NCI-H82 (cell line): Measurements from ENCODE around the gene BANF2.

Experiments
- DNase-seq: peaks from one replicate; lab custom pipeline; 2025; lab: John Stamatoyannopoulos, UW

Gene BANF2

DNA sequence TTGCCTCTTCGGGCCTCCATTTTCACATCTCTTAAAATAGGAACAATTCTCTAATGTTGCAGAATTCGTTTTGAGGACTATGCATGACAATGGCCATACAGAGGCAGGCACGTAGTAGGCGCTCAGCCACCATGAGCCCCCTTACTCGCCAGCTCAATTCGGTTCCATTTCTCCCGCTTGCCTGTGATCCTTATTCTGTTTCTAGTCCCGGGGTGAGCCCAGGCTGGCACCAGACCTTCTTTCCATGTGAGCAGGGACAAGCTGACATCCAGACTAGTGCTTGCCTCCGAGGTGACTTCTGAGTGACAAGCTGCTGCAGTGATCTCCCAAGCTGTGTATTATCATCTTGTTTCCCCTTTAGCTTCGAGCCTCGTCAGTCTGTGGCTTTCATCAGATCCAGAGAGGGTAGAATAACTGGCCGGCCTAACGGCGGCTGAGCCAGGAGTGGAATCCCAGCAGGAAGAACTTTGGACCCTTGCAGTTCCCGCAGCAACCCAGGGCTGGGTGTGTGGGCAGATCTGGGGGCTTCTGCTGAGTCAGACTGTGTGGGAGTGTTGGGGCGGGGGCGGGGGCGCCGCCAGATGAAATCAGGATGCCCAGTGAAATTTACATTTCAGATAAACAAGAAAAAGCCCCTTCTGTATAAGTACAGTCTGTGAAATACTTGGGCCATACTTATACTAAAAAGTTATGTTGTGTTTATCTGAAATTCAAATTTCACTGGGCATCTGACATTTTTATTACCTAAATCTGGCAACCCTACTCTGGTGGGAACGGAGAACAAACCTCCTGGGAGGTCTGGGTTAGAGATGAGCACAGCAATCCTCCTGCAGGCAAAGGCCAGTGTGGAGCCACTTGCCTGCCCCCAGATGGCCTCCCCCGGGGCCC is 10.9 kb downstream of the BANF2 start:
- DNase-seq: no peak

- no peak for DNase-seq
Measured at GRCh38 chr20:17711267-17711627, 11.5 kb downstream of the BANF2 start.

GRCh38 chr20:17712201-17712600 is 12.4 kb downstream of the BANF2 start:
- no peak for DNase-seq

DNA sequence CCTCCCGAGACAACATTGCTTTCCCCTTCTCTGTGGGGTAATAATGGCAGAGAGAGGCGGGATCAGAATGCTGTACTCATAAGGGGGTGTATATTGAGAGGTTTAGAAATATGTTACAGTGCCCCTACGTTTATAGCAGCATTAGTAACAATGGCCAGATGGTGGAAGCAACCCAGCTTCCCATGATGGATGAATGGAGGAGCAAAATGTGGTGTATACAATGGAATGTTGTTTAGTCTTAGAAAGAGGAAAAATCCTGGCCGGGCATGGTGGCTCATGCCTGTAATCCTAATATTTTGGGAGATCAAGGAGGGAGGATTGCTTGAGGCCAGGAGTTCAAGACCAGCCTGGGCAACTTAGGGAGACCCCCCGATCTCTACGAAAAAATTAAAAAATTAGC is 12.9 kb downstream of the BANF2 start:
- DNase-seq: no peak

- DNase-seq: no peak
Measured at GRCh38 chr20:17714597-17714996, 14.8 kb downstream of the BANF2 start.

GRCh38 chr20:17715075-17715474 is 15.3 kb downstream of the BANF2 start:
- no peak for DNase-seq

DNA sequence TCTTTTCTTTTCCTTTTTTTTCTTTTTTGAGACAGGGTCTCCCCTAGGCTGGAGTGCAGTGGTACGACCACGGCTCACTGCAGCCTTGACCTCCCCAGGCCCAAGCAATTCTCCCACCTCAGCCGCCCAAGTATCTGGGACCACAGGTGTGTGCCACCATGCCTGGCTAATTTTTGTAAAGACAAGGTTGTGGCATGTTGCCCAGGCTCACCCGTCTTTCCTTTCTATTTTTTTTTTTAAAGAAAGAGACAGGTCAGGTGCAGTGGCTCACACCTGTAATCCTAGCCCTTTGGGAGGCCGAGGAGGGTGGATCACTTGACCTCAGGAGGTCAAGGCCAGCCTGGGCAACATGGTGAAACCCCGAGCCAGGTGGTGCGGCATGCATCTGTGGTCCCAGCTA is 16.6 kb downstream of the BANF2 start:
- DNase-seq: no peak

DNA sequence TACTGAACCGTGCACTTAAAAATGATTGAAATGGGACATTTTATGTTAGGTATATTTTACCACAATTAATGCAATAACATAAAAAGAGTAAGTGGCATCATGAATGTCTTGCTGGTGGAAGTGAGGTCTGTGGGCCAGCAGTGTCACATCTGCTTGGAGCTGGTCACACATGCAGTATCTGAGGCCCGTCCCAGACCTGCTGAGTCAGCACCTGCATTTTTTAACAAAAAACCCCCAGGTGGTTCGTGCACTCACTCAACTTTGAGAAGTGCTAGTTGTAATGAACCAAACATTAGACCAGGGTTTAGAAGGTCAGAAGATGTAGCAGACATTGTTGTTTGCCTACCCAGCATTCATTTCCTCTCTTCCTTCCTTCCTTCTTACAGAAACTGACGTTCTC is 21.0 kb downstream of the BANF2 start:
- no peak for DNase-seq

GRCh38 chr20:17721802-17722486 is 22.2 kb downstream of the BANF2 start:
- DNase-seq: peak; percentile 20

GRCh38 chr20:17722493-17723300 is 22.9 kb downstream of the BANF2 start:
- no peak for DNase-seq

- no peak for DNase-seq
Measured at GRCh38 chr20:17723301-17723691, 23.5 kb downstream of the BANF2 start.

DNA sequence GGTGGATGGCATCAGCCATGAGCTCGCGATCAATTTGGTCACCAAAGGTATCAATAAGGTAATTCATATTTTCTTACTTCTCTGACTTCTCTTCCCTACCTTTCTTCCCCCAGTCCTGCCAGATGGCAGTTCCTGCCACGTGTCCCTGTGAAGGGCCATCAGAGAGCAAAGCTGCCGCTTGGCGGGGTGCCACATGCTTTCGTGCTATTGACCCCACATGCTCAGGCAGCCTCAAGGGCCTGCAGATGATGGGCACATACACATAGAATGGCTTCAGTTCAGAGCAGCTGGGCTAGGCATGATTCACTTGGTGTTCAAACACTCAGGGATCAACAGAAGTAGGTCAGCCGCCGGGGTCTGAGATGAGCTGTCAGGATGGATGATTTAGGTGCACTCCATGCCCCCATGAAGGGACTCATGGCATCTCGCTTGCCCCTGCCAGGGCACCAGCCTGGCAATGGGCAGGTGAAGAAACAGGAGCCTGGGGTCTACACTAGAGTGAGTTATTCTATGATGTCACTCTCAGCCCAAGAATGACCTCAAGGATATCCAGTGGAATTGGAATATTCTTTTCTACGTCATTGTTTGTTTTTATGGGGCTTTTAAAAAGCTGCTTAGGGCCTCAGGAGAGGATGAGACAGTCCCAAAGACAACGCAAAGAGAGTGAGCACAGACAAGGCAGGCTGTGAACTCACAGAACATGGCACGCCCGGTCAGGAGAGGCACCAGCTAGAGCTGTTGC is 25.5 kb downstream of the BANF2 start:
- peak; percentile 61 for DNase-seq

DNA sequence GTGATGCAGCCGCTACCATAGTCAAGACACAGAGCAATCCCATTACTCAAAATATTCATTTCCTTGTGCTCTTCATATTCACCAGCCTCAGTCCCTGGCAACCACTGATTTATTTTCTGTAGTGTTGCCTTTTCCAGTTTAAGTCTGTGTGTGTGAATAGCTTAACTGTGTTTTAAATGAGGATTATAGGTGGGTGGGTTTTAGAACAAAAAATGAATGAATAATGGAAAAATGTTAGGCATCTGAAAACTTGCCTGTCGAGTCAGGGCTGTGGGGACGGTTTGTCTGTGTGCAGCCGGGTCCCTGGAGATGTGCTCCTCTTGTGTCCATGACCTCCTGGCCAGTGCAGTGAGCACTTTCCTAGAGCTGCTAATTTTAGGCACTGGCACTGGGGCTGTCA is 27.1 kb downstream of the BANF2 start:
- no peak for DNase-seq

GRCh38 chr20:17727351-17727750 is 27.6 kb downstream of the BANF2 start:
- no peak for DNase-seq

GRCh38 chr20:17728074-17728473 is 28.3 kb downstream of the BANF2 start:
- DNase-seq: no peak

DNA sequence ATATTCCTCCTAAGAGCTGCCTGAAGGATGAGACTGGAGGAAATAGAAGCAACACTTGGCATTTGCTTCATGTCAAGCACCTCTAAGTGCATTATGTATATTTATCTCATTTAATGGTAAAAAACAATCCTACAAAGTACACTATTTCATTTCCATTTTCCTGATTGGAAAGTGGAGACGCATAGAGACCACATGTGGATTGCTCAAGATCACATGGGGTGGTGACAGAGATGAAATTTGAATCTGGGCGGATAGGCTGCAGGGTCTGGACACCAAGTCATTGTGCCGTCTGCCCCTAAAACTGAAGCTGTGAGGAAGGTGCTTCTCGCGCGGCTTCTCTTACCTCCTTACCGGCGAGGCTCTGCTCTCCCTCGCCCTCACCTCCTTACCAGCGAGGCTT is 30.3 kb downstream of the BANF2 start:
- DNase-seq: no peak

DNA sequence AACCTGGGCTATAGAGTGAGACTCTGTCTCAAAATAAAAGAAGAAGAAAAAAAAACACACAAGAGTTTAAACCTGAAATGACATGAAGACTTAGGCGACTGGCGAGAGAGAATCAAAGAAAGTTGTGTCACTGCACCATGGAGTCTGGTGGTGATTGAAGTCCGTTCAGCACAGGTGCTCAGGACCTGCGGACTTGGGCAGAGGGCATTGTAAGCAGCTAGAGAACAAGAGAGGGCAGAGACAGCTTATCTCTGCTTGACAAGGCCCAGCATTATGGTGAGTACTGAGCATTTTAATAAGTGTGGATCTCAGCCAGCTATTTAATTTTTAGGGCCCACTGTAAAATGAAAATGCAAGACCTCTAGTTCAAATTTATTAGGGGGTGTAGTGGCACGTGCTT is 31.5 kb downstream of the BANF2 start:
- no peak for DNase-seq

GRCh38 chr20:17732907-17733521 is 33.2 kb downstream of the BANF2 start:
- no peak for DNase-seq

GRCh38 chr20:17733767-17734304 is 34.1 kb downstream of the BANF2 start:
- DNase-seq: no peak

DNA sequence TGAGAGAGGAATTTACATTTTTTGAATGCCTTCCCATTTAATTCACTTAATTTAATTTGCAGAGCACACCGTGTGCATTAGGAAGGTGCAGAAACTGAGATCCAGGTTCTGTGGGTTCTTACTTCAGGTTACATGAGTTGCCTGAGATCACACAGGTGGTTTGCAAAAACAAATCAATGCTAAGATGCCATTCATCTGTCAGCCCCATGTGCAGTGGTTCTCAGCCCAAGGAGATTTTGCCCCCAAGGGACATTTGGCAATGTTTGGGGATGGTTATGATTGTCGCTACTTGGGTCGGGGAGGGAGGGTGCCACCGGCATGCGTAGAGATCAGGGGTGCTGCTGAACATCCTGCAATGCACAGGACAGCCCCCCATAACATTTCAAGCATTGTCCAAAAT is 34.6 kb downstream of the BANF2 start:
- DNase-seq: no peak

GRCh38 chr20:17735206-17735804 is 35.5 kb downstream of the BANF2 start:
- no peak for DNase-seq
